Mucosa of stomach (tissue), 1 donor: ENCODE results near the gene GAS7.

Experiments
- H3K27me3 ChIP-seq: one replicate; pipeline ENCODE4 v1.7.0; 2013; ENCODE audit warnings: mild to moderate bottlenecking, low read length; ENCODE audit not compliant: control insufficient read depth, insufficient read depth
- H3K36me3 ChIP-seq: one replicate; pipeline ENCODE4 v1.7.0; 2013; ENCODE audit warnings: low read length; ENCODE audit not compliant: control insufficient read depth, insufficient read depth
- H3K4me1 ChIP-seq: one replicate; pipeline ENCODE4 v1.7.0; 2013; ENCODE audit warnings: mild to moderate bottlenecking, low read length; ENCODE audit not compliant: control insufficient read depth, insufficient read depth
- H3K4me3 ChIP-seq: one replicate; pipeline ENCODE4 v1.7.0; 2013; ENCODE audit warnings: low read length
- H3K9ac ChIP-seq: one replicate; pipeline ENCODE4 v1.7.0; 2013; ENCODE audit warnings: mild to moderate bottlenecking, low read length, moderate library complexity
- H3K9me3 ChIP-seq: one replicate; pipeline ENCODE4 v1.7.0; 2013; ENCODE audit warnings: mild to moderate bottlenecking, low read length, moderate library complexity; ENCODE audit not compliant: control insufficient read depth
- donor health status: Pancreatic carcinoma.

GAS7 gene

DNA sequence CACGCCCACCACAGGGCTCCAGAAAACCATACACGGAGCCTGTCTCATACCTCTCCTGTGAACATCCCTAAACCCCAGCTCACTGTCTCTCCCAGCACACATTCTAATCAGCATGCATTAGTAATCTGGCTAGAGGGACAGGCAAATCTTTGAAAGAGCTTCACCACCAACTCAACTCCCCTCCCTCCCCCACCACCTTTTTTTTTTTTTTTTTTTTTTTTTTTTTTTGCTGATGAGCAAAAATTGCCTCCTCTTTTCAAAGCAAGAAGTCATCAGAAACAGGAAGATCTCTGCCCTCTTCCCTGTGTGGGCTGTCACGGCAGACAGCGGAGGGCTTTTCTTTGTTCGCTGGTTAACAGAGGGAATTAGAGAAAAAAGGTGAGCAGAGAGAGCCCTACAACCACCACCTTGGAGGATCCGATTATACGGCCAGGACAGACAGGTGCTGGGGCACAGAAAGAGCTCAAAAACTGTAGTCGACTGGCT is 19.9 kb downstream of the GAS7 start:
- Histone ChIP-seq H3K4me3 (no peak overlapping the region), H3K9ac (no peak overlapping the region)

DNA sequence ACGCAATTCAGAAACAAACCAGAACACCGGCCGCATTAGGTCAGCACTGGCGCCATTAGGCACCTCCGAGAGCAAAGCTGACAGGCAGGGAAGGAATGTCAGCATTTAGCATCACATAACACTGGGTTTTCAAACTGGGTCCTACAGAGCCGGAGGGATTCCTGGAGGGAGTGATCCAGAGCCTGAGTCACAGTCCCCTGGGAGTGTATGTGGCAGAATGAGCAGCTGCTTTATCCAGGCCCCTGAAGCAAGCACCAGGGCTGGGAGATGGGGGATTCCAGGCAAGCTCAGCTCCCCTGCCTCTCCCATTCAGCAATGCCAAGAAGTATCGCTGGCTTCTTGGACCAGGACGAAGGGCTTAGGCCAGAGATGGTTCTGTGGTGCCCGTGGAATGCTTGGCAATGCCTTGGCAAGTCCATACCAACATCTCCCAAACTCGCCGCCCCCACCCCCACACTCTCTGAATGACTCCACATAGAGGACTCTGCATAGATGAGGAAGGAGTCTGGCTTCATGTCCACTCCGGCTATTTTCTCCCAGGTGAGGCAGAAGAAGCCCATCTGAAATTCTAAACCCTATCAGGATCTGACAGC is 20.4 kb downstream of the GAS7 start:
- no peak overlapping the region for H3K4me3 ChIP-seq
- H3K36me3 ChIP-seq: no peaks in the 10 kb centered on the region
- no peaks in the 10 kb centered on the region for H3K27me3 ChIP-seq
- peaks cover 3% of the 10 kb centered on the region for H3K4me1 ChIP-seq
- H3K9me3 ChIP-seq: no peaks in the 10 kb centered on the region
- H3K9ac ChIP-seq: no peak overlapping the region

More for the DNA sequence above, 19.9 kb downstream of the GAS7 start:
- Histone ChIP-seq H3K36me3 (no peaks in the 10 kb centered on the region), H3K27me3 (no peaks in the 10 kb centered on the region), H3K4me1 (peaks cover 3% of the 10 kb centered on the region), H3K9me3 (no peaks in the 10 kb centered on the region)

DNA sequence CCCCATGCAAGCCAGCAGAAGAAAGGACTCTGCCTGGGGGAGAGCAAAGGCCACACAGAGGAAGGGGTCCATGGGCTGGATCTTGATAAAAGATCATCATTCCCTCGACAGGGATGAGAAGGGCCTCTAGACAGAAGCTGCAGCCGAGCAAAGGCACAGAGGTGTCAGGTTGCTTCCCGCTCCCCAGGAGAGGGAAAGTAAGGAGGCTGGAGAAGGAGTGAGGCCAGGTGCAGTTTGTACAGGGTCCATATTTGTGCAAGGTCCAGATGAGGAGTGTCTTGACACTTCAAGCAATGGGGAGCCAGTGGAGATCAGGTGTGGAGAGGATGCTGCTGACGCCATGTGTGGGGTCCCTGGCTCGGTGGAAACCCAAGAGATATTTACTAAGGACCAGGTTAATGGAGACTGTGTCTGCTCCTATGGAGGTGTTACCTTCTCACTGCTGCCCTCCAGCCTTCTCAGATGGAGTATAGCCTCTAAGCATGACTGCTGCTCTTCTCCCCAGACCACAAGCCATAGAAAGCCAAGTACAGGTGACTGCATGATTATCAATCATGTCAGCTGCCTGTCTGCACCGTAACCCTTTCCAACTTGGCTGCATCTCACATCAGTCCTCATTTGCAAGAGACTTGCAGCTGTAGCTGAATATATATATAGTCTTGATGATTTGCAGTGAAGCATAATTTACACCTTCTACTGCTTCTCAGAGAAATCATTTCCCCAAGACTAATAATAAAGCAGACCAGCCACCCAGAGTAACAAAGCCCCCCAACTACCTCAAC is 21.1 kb downstream of the GAS7 start:
- H3K36me3 ChIP-seq: no peaks in the 10 kb centered on the region
- no peaks in the 10 kb centered on the region for H3K27me3 ChIP-seq
- H3K4me1 ChIP-seq: peaks cover 3% of the 10 kb centered on the region
- H3K9ac ChIP-seq: no peak overlapping the region
- H3K9me3 ChIP-seq: no peaks in the 10 kb centered on the region
- H3K4me3 ChIP-seq: no peak overlapping the region

DNA sequence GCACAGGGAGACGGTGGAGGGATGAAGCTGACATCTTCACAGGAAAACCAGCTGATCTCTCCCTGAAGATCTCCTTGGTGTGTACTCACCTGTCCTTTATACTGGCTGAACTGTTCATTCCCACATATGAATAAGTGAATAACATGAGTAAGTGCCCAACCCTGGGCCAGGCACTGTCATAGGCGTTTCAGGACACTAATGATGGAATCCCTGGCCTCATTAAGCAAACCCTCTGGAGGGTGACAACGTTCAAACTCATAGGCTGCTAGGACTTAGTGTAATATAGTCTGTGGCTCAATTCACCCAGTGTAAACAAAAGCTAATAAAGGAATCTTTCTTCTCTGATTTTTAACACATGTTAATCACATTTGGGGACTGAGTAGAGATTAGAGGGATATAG is 24.5 kb downstream of the GAS7 start:
- Histone ChIP-seq H3K27me3 (no peaks in the 10 kb centered on the region), H3K4me1 (peaks cover 3% of the 10 kb centered on the region), H3K9ac (no peak overlapping the region), H3K4me3 (no peak overlapping the region), H3K36me3 (no peaks in the 10 kb centered on the region), H3K9me3 (no peaks in the 10 kb centered on the region)

DNA sequence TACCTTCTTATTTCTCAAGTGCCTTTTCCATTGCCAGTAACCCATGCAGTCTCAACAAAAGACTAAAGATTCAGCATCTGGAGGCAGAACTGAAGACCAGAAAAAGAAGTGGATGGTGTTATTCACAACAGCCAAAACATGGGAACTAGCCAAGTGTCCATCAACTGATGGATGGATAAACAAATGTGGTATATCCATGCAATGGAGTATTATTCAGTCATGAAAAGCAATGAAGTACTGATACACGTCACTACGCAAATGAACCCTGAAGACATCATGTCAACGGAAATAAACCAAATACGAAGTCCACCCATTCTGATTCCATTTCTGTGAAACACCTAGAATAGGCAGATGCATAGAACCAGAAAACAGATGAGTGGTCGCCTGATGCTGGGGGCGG is 25.6 kb downstream of the GAS7 start:
- Histone ChIP-seq H3K27me3 (no peaks in the 10 kb centered on the region), H3K36me3 (no peaks in the 10 kb centered on the region), H3K4me1 (no peaks in the 10 kb centered on the region), H3K9ac (no peak overlapping the region), H3K4me3 (no peak overlapping the region), H3K9me3 (no peaks in the 10 kb centered on the region)

DNA sequence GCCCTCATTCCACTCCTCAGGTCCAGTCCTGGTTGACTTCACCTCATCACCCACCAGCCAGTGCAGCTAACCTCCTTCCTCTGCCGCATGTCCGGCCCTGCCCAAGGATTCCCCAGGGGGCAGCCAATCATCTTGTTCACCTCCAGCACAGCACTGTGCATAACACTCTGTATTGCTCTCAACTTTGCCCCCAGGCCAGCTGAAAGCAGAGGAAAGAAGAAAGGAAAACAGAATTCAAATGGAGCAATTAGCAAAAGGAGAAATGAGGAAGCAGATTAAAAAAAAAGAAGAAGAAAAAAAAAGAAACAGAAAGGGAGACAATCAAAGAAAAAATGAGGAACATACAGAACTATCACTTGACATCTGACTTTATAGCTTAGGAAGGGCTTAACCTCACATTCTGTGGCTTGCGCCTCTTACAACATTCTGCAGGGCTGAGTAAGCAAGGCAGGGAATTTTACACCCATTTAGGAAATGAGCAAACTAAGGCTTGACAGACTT is 26.1 kb downstream of the GAS7 start:
- Histone ChIP-seq H3K9me3 (no peaks in the 10 kb centered on the region), H3K4me3 (no peak overlapping the region), H3K36me3 (no peaks in the 10 kb centered on the region), H3K9ac (no peak overlapping the region), H3K4me1 (no peaks in the 10 kb centered on the region), H3K27me3 (no peaks in the 10 kb centered on the region)

DNA sequence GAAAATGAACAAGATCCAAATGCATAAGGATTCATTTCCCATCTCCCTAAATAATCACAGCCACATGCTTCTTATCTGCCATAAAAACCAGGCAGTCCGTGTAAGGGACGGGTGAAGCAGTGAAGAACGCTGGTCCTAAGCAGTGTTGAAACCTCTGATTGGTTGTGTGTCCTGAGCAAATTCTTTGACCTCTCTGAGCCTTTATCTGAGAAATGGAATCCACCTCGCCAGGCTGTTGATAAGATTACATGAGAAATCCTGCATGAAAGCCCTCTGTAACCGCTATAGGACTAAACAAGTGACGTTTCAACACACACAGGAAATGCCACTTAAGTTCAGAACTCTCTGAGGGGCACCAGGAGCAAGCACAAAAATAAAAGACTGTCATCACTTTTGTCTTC is 26.8 kb downstream of the GAS7 start:
- Histone ChIP-seq H3K36me3 (no peaks in the 10 kb centered on the region), H3K9me3 (no peaks in the 10 kb centered on the region), H3K9ac (no peak overlapping the region), H3K27me3 (no peaks in the 10 kb centered on the region), H3K4me1 (no peaks in the 10 kb centered on the region), H3K4me3 (no peak overlapping the region)

DNA sequence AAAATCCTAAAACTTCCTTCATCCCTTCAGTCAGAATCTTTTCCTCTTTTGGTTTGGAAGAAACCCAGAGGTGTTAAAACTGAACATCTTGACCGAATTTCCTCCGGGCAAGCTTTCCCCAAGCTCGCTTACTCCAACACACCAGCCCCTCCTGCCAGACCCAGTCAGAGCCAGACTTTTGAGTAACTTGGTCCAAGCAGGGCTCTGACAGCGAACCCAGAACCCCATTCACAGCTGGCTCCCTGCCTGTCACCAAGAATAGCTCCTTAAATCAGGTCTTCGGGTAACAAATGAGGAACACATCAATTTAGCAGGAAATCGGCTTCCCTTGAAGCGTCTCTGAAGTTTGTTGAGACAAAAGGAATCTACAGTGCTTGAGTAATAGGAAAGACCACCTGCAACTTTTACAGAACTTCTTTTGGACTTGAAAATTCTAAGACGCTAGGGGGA is 27.3 kb downstream of the GAS7 start:
- no peaks in the 10 kb centered on the region for H3K4me1 ChIP-seq
- no peak overlapping the region for H3K9ac ChIP-seq
- H3K36me3 ChIP-seq: no peaks in the 10 kb centered on the region
- no peaks in the 10 kb centered on the region for H3K9me3 ChIP-seq
- H3K4me3 ChIP-seq: no peak overlapping the region
- no peaks in the 10 kb centered on the region for H3K27me3 ChIP-seq

DNA sequence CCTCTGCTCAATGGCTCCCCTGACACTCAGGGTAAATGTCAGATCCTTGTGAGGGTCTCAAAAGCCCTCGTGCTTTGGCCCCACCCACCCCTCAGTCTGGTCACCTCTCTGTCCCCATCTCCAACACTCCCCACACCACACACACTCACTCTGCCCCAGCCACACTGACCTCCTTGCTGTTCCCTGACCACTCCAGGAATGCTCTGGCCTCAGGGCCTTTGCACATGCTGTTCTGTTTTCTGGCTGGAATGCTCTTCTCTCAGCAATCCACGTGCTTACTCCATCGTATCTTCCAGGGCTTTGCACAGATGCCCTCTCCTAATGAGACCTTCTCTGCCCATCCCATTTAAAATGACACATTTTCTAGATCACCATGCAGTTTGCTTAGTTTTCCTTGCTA is 28.2 kb downstream of the GAS7 start:
- Histone ChIP-seq H3K4me3 (no peak overlapping the region), H3K4me1 (no peaks in the 10 kb centered on the region), H3K36me3 (no peaks in the 10 kb centered on the region), H3K9ac (no peak overlapping the region), H3K27me3 (no peaks in the 10 kb centered on the region), H3K9me3 (no peaks in the 10 kb centered on the region)

DNA sequence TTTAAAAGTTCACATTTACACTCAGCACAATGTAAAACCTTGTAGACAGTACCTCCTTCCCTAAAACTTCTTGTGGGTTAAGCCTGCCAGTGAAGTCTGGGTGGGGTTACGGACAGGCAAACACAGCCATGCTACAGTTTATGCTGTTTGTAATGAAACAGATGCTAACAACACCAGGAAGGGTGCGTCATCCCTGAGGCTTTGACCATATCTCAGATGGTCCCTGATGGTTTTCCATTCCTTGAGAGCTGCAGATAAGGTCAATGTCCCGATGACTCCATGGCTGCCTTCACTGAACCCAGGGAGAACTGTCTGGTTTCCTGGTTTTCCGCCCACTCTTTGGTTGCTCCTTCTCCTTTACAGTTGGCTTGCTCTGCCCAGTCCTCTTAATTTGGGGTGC is 29.1 kb downstream of the GAS7 start:
- Histone ChIP-seq H3K36me3 (no peaks in the 10 kb centered on the region), H3K9me3 (no peaks in the 10 kb centered on the region), H3K27me3 (no peaks in the 10 kb centered on the region), H3K4me3 (no peak overlapping the region), H3K9ac (no peak overlapping the region), H3K4me1 (no peaks in the 10 kb centered on the region)

DNA sequence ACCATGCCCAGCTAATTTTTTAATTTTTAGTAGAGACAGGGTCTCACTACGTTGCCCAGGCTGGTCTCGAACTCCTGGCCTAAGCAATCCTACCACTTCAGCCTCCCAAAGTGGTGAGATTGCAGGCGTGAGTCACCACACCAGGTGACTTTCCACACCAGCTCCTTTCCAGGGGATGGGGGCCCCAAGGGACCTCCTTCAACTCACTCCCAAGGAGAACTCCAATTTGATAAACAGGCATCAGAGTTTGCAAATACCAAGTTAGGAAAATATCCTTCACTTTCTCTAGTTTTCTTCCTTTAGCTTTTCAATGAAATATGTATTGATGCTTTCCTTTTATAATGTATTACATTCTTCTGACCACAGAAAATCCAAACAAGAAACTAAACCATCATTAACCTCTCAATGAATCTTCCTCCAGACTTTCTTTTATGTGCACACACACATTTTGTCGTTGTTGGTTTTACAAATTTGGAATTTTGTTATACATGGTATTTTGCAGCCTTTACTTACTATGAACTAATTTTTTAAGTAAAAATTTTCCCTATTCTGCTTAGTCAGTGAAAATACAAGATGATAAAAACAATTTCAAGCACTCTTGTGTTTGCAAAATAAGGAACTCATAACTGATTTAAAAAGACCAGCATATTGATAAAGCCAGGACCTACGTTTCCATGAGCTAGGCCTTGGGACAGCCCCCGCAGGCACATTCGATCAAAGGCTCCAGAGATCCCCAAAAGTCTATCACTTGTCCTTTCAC is 32.0 kb downstream of the GAS7 start:
- H3K9me3 ChIP-seq: no peaks in the 10 kb centered on the region
- no peaks in the 10 kb centered on the region for H3K4me1 ChIP-seq
- no peak overlapping the region for H3K4me3 ChIP-seq
- H3K36me3 ChIP-seq: no peaks in the 10 kb centered on the region
- no peak overlapping the region for H3K9ac ChIP-seq
- no peaks in the 10 kb centered on the region for H3K27me3 ChIP-seq

DNA sequence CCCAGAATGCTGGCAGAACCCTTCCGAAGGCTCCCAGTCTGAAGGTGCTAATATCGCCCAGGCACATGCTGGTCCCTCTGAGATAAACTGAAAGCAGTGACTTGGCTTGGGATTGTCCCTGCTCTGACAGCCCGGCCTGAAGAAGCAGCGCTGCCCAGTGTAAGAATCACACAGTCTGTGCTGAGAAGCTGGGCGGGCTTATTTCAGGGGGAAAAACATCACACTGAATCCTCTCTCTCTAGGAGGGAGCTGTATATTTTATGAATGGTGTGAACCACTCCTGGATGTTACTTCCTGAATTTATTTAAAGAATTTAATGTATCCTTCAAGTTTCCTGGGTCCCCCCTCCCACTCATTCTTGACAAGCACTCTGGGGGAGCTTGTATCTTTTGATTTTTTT is 36.3 kb downstream of the GAS7 start:
- H3K4me1 ChIP-seq: no peaks in the 10 kb centered on the region
- no peak overlapping the region for H3K9ac ChIP-seq

More for the DNA sequence above, 36.3 kb downstream of the GAS7 start:
- no peaks in the 10 kb centered on the region for H3K27me3 ChIP-seq
- H3K36me3 ChIP-seq: no peaks in the 10 kb centered on the region
- no peaks in the 10 kb centered on the region for H3K9me3 ChIP-seq
- H3K4me3 ChIP-seq: no peak overlapping the region
